Astrocyte of the cerebellum (primary cell): ENCODE data around the gene PUS7.
A peak's percentile ranks its signal among the peaks of the same experiment; 100 is the strongest.

ENCODE experiments used
- DNase-seq: peaks from one replicate; pipeline ENCODE4 v3.0.0-alpha.2; 2011; ENCODE audit warnings: low read depth
- H3K4me3 ChIP-seq: 2 replicates; pipeline ENCODE4 v1.5.1; 2011; ENCODE audit warnings: mild to moderate bottlenecking, low read depth, low read length, moderate library complexity
- in situ Hi-C: cut with HindIII; loops from 2 replicates; pipeline ENCODE4 v1.10.0; 2017; ENCODE audit warnings: low sequenced_read_pairs
- TF ChIP-seq, protein P1 (sequence below): IDR thresholded peaks from 2 replicates; pipeline ENCODE4 v1.5.1; 2012; ENCODE audit warnings: low read length, low read depth, moderate library complexity, mild to moderate bottlenecking; ENCODE audit errors: missing control alignments

The PUS7 gene

DNA sequence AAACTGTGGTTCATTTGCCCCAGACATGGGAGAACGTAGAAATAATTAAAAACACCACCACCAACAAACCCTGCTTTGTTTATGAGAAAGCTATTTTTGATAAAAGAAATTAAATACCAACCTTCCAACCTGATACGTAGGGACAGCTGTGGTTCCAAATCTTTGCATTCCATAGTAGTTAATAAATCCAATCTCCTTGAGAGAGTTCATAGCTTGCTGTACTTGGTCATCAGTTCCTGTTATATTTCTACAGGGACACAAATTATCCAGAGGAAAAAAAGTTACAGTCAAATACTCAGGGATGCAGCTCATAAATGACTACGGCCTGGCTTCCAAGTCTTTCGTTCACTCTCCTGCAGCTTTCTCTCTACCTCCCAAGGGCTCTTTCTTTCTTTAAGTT is 41.1 kb downstream of the PUS7 start:
- TF ChIP-seq, protein P1, sequence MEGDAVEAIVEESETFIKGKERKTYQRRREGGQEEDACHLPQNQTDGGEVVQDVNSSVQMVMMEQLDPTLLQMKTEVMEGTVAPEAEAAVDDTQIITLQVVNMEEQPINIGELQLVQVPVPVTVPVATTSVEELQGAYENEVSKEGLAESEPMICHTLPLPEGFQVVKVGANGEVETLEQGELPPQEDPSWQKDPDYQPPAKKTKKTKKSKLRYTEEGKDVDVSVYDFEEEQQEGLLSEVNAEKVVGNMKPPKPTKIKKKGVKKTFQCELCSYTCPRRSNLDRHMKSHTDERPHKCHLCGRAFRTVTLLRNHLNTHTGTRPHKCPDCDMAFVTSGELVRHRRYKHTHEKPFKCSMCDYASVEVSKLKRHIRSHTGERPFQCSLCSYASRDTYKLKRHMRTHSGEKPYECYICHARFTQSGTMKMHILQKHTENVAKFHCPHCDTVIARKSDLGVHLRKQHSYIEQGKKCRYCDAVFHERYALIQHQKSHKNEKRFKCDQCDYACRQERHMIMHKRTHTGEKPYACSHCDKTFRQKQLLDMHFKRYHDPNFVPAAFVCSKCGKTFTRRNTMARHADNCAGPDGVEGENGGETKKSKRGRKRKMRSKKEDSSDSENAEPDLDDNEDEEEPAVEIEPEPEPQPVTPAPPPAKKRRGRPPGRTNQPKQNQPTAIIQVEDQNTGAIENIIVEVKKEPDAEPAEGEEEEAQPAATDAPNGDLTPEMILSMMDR = no peak
- H3K4me3 ChIP-seq = no peak overlapping the region
- no peak for DNase-seq
- in situ Hi-C loops = no loop called here

DNA sequence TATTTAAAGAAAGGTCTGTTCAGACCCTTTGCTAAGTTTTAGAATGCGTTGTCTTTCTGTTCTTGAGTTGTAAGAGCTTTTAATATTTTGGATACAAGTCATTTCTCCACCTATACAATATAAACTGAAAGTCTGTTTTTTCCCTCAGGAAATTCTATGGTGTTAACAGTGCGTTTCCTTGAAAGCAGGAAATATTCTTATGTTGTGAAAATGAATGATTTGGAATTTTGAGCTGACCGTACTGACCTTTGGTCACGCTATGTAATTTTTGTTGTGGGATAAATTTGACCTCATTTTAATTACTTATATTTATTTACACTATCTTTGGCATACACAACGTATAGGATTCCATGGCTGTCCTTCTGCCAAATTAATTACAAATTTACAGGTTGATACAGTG is 43.5 kb downstream of the PUS7 start:
- no peak for DNase-seq
- no peak overlapping the region for H3K4me3 ChIP-seq
- TF ChIP-seq, protein P1 = no peak
- in situ Hi-C loops = no loop called here

DNA sequence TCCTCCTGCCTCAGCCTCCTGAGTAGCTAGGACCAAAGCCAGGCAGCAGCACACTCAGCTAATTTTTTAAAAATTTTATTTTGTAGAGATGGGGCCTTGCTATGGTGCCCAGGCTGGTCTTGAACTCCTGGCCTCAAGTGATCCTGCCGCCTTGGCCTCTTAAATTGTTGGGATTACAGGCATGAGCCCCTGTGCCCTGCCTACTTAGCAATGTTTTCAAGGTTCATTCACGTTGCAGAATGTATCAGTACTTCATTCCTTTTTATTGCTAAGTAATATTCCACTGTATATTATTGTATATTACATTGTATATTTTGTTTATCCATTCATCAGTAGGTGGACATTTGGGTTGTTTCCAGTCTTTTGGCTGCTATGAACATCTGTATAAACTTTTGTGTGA is 44.2 kb downstream of the PUS7 start:
- TF ChIP-seq, protein P1 = no peak
- H3K4me3 ChIP-seq = no peak overlapping the region
- no peak for DNase-seq
- in situ Hi-C loops = no loop called here

DNA sequence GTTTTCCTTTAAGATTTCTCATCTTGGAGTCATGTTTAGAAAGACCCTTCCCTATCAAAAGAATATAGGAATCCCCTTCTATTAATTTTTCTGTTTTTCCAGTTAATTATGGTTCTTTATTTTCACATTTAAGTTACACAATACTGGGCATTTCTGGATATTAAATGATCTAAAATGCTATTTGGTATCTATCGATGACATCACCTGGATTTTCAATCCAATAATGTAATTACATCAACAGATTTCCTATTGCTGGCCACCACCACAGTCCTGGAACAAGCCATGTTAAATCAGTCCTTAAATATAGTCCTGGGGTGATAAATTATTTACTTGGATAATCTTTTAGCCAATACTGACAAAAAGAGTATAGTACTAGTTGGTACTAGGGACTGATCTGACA is 48.0 kb downstream of the PUS7 start:
- H3K4me3 ChIP-seq = no peak overlapping the region
- TF ChIP-seq, protein P1 = no peak
- DNase-seq = no peak
- in situ Hi-C loops = no loop called here

DNA sequence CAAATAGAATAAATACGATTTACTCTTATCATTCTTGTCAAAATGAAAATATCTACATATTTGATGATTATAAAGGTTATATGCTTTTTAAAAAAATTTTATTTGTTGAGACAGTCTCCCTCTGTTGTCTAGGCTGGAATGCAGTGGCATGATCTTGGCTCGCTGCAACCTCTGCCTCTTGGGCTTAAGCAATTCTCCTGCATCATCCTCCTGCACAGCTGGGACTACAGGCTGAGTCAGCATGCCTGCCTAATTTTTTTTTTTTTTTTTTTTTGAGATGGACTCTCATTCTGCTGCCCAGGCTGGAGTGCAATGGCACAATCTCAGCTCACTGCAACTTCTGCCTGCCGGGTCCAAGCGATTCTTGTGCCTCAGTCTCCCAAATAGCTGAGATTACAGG is 48.9 kb downstream of the PUS7 start:
- TF ChIP-seq, protein P1 = no peak
- no peak overlapping the region for H3K4me3 ChIP-seq
- in situ Hi-C loops = no loop called here
- DNase-seq = peak; percentile 24

DNA sequence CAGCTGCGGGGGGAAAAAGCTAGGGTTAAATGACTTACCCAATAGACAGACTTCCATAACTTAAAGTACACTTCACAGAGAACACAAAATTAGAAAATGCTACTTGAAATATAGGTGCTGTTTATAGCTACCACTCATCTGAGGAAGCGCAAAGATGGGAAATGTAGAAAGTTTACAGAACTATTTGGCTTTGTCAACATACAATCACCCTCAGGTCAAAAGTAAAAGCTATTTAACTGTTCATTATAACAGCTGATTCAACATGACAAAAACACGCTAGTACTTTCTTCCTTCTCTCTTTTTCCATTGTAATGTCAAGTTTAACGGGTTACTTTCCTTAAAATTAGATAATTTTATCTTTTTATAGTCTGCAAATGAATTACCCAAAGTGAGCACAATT is 51.2 kb downstream of the PUS7 start:
- H3K4me3 ChIP-seq = no peak overlapping the region
- DNase-seq = no peak
- in situ Hi-C loops = no loop called here
- TF ChIP-seq, protein P1 = no peak

DNA sequence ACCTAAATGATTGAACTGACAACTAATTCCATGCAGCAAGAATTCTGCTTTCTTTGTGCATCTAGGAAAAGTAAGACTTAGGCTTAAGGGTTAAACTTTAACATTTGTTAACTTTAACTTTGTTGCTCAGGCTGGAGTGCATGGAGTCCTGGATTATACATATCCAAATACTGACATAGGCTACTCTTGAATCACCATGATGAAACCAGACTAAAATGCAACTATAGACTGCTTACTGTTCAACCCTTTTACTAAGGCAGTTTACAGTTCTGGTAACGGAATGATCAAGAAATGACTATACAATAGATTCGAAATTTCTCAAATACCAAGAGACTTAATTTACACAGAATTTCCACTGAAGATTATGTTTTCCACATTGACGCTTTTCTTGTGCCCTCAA is 52.0 kb downstream of the PUS7 start:
- in situ Hi-C loops = no loop called here
- DNase-seq = no peak
- TF ChIP-seq, protein P1 = no peak
- H3K4me3 ChIP-seq = no peak overlapping the region
